GM12878 (cell line): Measurements from ENCODE around the gene TUBD1. TPM values are rescaled to one million over a fixed set of nuclear protein-coding genes. Genes with fewer than 3 reads are reported as not detected.
A peak's percentile ranks its signal among the peaks of the same experiment; 100 is the strongest.
"Not testable (repeated sequence)": the region's sequence is repeated elsewhere in the genome, so short reads cannot be mapped to it uniquely, and the experiment has no call there.

Source experiments
- ATAC-seq: fragments of 200-7000 bp; cut with Tn5 transposase; 3 replicates; pipeline ENCODE4 v1.9.1; 2020; ENCODE audit warnings: mild to moderate bottlenecking, moderate library complexity
- BruUV-seq: library from RNA; stranded (reverse); fragments of 400-500 nt; replicated peaks from 2 replicates; lab custom pipeline; 2021; lab: Mats Ljungman, UMichigan
- CTCF ChIA-PET: fragments of 300-600 bp; sonication (Branson Sonifier 250); formaldehyde crosslinking; extraction: SDS; loops from one replicate; lab custom pipeline; 2021; ENCODE audit warnings: inconsistent platforms; lab: Yijun Ruan, JAX
- POLR2A ChIA-PET: fragments of 350-600 bp; formaldehyde crosslinking; extraction: SDS; loops from one replicate; lab custom pipeline; 2021; ENCODE audit warnings: inconsistent platforms; lab: Charles Lee
- RAD21 ChIA-PET: fragments of 300-600 bp; sonication (Branson Sonifier 250); formaldehyde crosslinking; loops from one replicate; lab custom pipeline; 2023; ENCODE audit warnings: antibody characterized with exemption; ENCODE audit not compliant: unreplicated experiment; lab: Charles Lee
- SMC1A ChIA-PET: fragments of 300-600 bp; sonication (Branson Sonifier 250); formaldehyde crosslinking; loops from one replicate; lab custom pipeline; 2023; ENCODE audit not compliant: unreplicated experiment, uncharacterized antibody; lab: Charles Lee
- DNase-seq: peaks from one replicate; pipeline ENCODE4 v3.0.0-alpha.2; 2011; ENCODE audit warnings: low read depth, low spot score
- FAIRE-seq: peaks from 3 replicates; lab custom pipeline; 2011; peaks lifted over from hg19 to GRCh38; lab: Jason Lieb, UNC
- H2AFZ ChIP-seq: 2 replicates; pipeline ENCODE4 v1.6.0; 2011; ENCODE audit warnings: low read depth, low read length, control low read depth; ENCODE audit not compliant: control insufficient read depth
- H3K27ac ChIP-seq: 2 replicates; pipeline ENCODE4 v1.5.1; 2011; ENCODE audit warnings: control low read depth; ENCODE audit not compliant: control insufficient read depth, insufficient read depth
- H3K27me3 ChIP-seq, 2 experiments: replicated peaks in 1 of 2; 2 replicates each; pipeline versions ENCODE4 v1.6.0 to v1.6.1; 2011; ENCODE audit warnings: low read length in 1 of 2; ENCODE audit not compliant: control insufficient read depth in 2 of 2, insufficient read depth in 2 of 2
- H3K36me3 ChIP-seq, 2 experiments: 2 replicates each; pipeline ENCODE4 v1.5.1; 2011; ENCODE audit warnings: low read length in 1 of 2; ENCODE audit not compliant: control insufficient read depth in 2 of 2, insufficient read depth in 2 of 2
- H3K4me1 ChIP-seq: 2 replicates; pipeline ENCODE4 v1.6.1; 2011; ENCODE audit warnings: mild to moderate bottlenecking, low read length, moderate library complexity, mixed read lengths; ENCODE audit not compliant: control insufficient read depth, insufficient read depth
- H3K4me2 ChIP-seq: 2 replicates; pipeline ENCODE4 v1.6.0; 2011; ENCODE audit warnings: control low read depth; ENCODE audit not compliant: control insufficient read depth, insufficient read depth
- H3K4me3 ChIP-seq: fragments of 200-600 bp; sonication (generic); 2 replicates; pipeline ENCODE4 v1.5.1; 2016
- H3K79me2 ChIP-seq: 2 replicates; pipeline ENCODE4 v1.6.0; 2011; ENCODE audit warnings: low read length; ENCODE audit not compliant: control insufficient read depth, insufficient read depth
- H3K9ac ChIP-seq: 2 replicates; pipeline ENCODE4 v1.8.0; 2011; ENCODE audit warnings: low read length, control low read depth, mixed read lengths; ENCODE audit not compliant: control insufficient read depth, insufficient read depth
- H3K9me3 ChIP-seq: replicated peaks from 3 replicates; pipeline ENCODE4 v1.5.1; 2011; ENCODE audit warnings: mild to moderate bottlenecking, low read length; ENCODE audit not compliant: control insufficient read depth, insufficient read depth
- H4K20me1 ChIP-seq: 2 replicates; pipeline ENCODE4 v1.6.0; 2011; ENCODE audit not compliant: control insufficient read depth, insufficient read depth
- BACH1 ChIP-seq: fragments of 450-650 bp; IDR thresholded peaks from 2 replicates; pipeline ENCODE4 v1.6.1; 2017; ENCODE audit warnings: mild to moderate bottlenecking, borderline replicate concordance
- GABPA ChIP-seq: IDR thresholded peaks from 2 replicates; pipeline ENCODE4 v1.6.1; 2014; ENCODE audit warnings: antibody characterized with exemption, low read depth, mild to moderate bottlenecking, inconsistent platforms
- IKZF2 ChIP-seq, 2 experiments: fragments of 450-650 bp; IDR thresholded peaks; 2 replicates each; pipeline ENCODE4 v1.6.1; 2017; ENCODE audit warnings: mild to moderate bottlenecking in 2 of 2, moderate library complexity in 2 of 2
- IRF5 ChIP-seq: fragments of 450-650 bp; IDR thresholded peaks from 2 replicates; pipeline ENCODE4 v1.6.1; 2017; ENCODE audit warnings: borderline replicate concordance
- MEF2B ChIP-seq: fragments of 450-650 bp; IDR thresholded peaks from 2 replicates; pipeline ENCODE4 v1.6.1; 2018; ENCODE audit warnings: mild to moderate bottlenecking, moderate library complexity; ENCODE audit not compliant: partially characterized antibody, poor library complexity, severe bottlenecking
- NRF1 ChIP-seq: conservative IDR thresholded peaks from 2 replicates; pipeline ENCODE4 v1.6.1; 2011; ENCODE audit warnings: mild to moderate bottlenecking, low read depth, low read length, improper control_type of control experiment
- SMC3 ChIP-seq: IDR thresholded peaks from 2 replicates; pipeline ENCODE4 v1.6.1; 2011; ENCODE audit warnings: low read length, improper control_type of control experiment, borderline replicate concordance
- SPI1 ChIP-seq: IDR thresholded peaks from 2 replicates; pipeline ENCODE4 v1.6.1; 2011; ENCODE audit warnings: low read depth, mild to moderate bottlenecking, low read length, moderate library complexity, borderline replicate concordance; ENCODE audit not compliant: insufficient read depth
- TCF12 ChIP-seq: IDR thresholded peaks from 2 replicates; pipeline ENCODE4 v1.6.1; 2011; ENCODE audit warnings: low read depth, mild to moderate bottlenecking, low read length
- TCF3 ChIP-seq: IDR thresholded peaks from 2 replicates; pipeline ENCODE4 v1.6.1; 2012; ENCODE audit warnings: low read depth, mild to moderate bottlenecking, low read length, borderline replicate concordance; ENCODE audit not compliant: insufficient read depth
- ZNF384 ChIP-seq: IDR thresholded peaks from 2 replicates; pipeline ENCODE4 v1.6.1; 2012; ENCODE audit warnings: low read depth, mild to moderate bottlenecking, low read length, improper control_type of control experiment, borderline replicate concordance
- ZSCAN29 ChIP-seq: fragments of 450-650 bp; IDR thresholded peaks from 2 replicates; pipeline ENCODE4 v1.6.1; 2017; ENCODE audit warnings: mild to moderate bottlenecking, moderate library complexity
- WGBS: methylation state at CpG from one replicate; pipeline ENCODE4 v1.1.6; 2016; ENCODE audit warnings: low lambda C conversion rate; ENCODE audit not compliant: insufficient replicate concordance, insufficient coverage; ENCODE audit errors: missing lambda C conversion rate; 5-methylcytosine and 5-hydroxymethylcytosine counted together
- in situ Hi-C: fragments of 300-500 bp; cut with MboI; formaldehyde crosslinking; loops from 9 replicates; pipeline ENCODE4 v1.14.3; 2018; ENCODE audit warnings: mixed read lengths
- intact Hi-C: fragments of 100-400 bp; cut with micrococcal nuclease; formaldehyde crosslinking; loops from one replicate; pipeline ENCODE4 v1.14.2; 2022; ENCODE audit not compliant: unreplicated experiment
- polyA plus RNA-seq, 11 experiments: library from polyadenylated mRNA; depleted of rRNA in 4 of 11; unstranded in 6 of 11; stranded (reverse) in 5 of 11; fragments of >200 nt; fragmentation: Nextera tagmentation in 4 of 11; fragmentation: Illumina TruSeq in 1 of 11; extraction: Ambion mirVana in 4 of 11; extraction: Trizol in 1 of 11; gene quantifications; 1 replicate in 1 of 11; 2 replicates in 10 of 11; pipeline versions ENCODE4 v1.2.1 to v1.2.3, GENCODE V29; 2011 to 2016; ENCODE audit warnings: inconsistent platforms in 2 of 11, missing spikeins in 2 of 11, low read depth in 1 of 11
- total RNA-seq, 4 experiments: library from RNA; depleted of rRNA in 3 of 4; stranded (reverse); fragments of >200 nt in 3 of 4; fragmentation: Illumina TruSeq in 1 of 4; extraction: Trizol in 1 of 4; gene quantifications; 2 replicates each; pipeline versions ENCODE4 v1.2.1 to v1.2.3, GENCODE V29; 2013 to 2021

Gene TUBD1
- total and polyA plus RNA-seq, 10 of the 15 experiments (the other 5 are each of a cell fraction or from before 2014, with no cell fraction given), result 5.3 to 10.8 (median 8.3) TPM

DNA sequence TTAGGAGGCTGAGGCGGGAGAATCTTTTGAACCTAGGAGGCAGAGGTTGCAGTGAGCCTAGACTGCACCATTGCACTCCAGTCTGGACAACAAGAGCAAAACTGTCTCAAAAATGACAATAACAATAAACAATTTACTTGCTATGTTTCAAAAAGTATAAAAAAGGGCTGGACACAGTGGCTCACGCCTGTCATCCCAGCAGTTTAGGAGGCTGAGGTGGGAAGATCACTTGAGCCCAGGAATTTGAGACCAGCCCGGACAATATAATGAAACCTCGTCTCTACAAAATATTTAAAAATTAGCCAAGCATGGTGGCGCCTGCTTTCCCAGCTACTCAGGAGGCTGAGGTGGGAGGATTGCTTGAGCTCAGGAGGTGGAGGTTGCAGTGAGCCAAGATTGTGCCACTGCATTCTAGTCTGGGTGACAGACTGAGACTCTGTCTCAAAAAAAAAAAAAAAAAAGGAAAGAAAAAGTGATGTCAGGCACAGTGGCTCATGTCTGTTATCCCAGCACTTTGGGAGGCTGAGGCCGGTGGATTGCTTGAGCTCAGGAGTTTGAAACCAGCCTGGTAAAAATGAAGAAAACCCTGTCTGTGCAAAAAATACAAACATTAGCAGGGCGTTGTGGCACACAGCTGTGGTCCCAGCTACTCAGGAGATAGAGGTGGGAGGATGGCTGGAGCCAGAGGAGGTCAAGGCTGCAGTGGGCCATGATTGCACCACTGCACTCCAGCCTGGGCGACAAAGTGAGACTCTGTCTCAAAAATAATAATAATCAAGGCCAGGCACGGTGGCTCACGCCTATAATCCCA lies 38.6 kb downstream of the TUBD1 start:
- H3K4me2 ChIP-seq, intact Hi-C loops, H2AFZ ChIP-seq, H3K36me3 ChIP-seq, FAIRE-seq, H3K79me2 ChIP-seq, DNase-seq, H3K4me3 ChIP-seq, H3K9me3 ChIP-seq, H3K27me3 ChIP-seq, in situ Hi-C loops, H3K27ac ChIP-seq, H3K9ac ChIP-seq, BruUV-seq, ATAC-seq, H3K4me1 ChIP-seq, H4K20me1 ChIP-seq: not testable (repeated sequence)
- POLR2A ChIA-PET, result interaction anchor here (0.6 to 1.1 kb wide), 5 partner anchors 23 to 852 kb away, joined by 3 to 6 read pairs (median 4); no protein-coding TSS in a partner anchor
- CTCF ChIA-PET, result interaction anchor here (0.6 to 2.0 kb wide), 4 partner anchors 48 to 231 kb away, joined by 3 to 7 read pairs (median 4); no protein-coding TSS in a partner anchor
- SMC1A ChIA-PET, result interaction anchor here (0.9 to 2.0 kb wide), 3 partner anchors 71 to 544 kb away, joined by 4 to 5 read pairs (median 4); no protein-coding TSS in a partner anchor
- WGBS, result 94% methylated on average over 10 of the region's 10 CpGs
- RAD21 ChIA-PET, result interaction anchor here (1.0 to 1.2 kb wide), 4 partner anchors 14 to 66 kb away, joined by 4 to 5 read pairs (median 5); no protein-coding TSS in a partner anchor

GRCh38 chr17:59853168-59853918 lies 39.4 kb downstream of the TUBD1 start:
- BruUV-seq, result no TSS peak
- intact Hi-C loops, result no loop called here
- no peak overlapping the region; the same call in 1 of the 2 replicates for H3K4me2 ChIP-seq
- no peak overlapping the region for H3K9ac ChIP-seq
- POLR2A ChIA-PET, result interaction anchor here (0.6 to 0.9 kb wide), 3 partner anchors 56 to 851 kb away, joined by 3 to 6 read pairs (median 4); no protein-coding TSS in a partner anchor
- WGBS, result 48% methylated on average over 14 of the region's 14 CpGs
- CTCF ChIA-PET, result interaction anchor here (0.6 to 2.0 kb wide), 7 partner anchors 10 to 230 kb away, joined by 3 to 7 read pairs (median 3); no protein-coding TSS in a partner anchor
- H3K4me3 ChIP-seq, result no peak overlapping the region
- no peak overlapping the region for H3K27ac ChIP-seq
- DNase-seq (no peak), ATAC-seq (peak; percentile 75), FAIRE-seq (peak; percentile 59)
- no peaks in the 10 kb centered on the region for H3K79me2 ChIP-seq
- H4K20me1 ChIP-seq, result no peaks in the 10 kb centered on the region
- peaks cover 12% of the 10 kb centered on the region for H3K4me1 ChIP-seq
- in situ Hi-C loops, result no loop called here
- no peaks in the 10 kb centered on the region for H3K36me3 ChIP-seq
- peak overlapping the region; percentile 13 for H2AFZ ChIP-seq
- no peaks in the 10 kb centered on the region for H3K9me3 ChIP-seq
- SMC1A ChIA-PET, result interaction anchor here (0.6 to 2.0 kb wide), 5 partner anchors 21 to 94 kb away, joined by 3 to 5 read pairs (median 4); no protein-coding TSS in a partner anchor
- no peaks in the 10 kb centered on the region for H3K27me3 ChIP-seq
- RAD21 ChIA-PET, result interaction anchor here (1.0 to 1.3 kb wide), 5 partner anchors 11 to 65 kb away, joined by 3 to 5 read pairs (median 5); no protein-coding TSS in a partner anchor
- TF ChIP-seq SPI1 (no peak), MEF2B (no peak), BACH1 (no peak), TCF12 (peak; percentile 60; the same call in 1 of the 2 replicates), NRF1 (no peak), IKZF2 (IDR thresholded peaks at IDR 0.05) (no peak), IRF5 (no peak), TCF3 (no peak), ZSCAN29 (no peak), SMC3 (peak; percentile 41; the same call in 1 of the 2 replicates), ZNF384 (no peak), GABPA (no peak)
